Mesenchymal stem cell (in vitro differentiated cells and primary cell): ENCODE data around the gene VAMP1. TPM values are rescaled to one million over a fixed set of nuclear protein-coding genes. Genes with fewer than 3 reads are reported as not detected.
A peak's percentile ranks its signal among the peaks of the same experiment; 100 is the strongest.

Experiments
- DNase-seq: peaks from one replicate; pipeline ENCODE4 v3.0.0-alpha.2; 2013
- H2AFZ ChIP-seq: one replicate; pipeline ENCODE4 v1.6.1; 2013; ENCODE audit warnings: low read depth, mild to moderate bottlenecking, control low read depth, inconsistent platforms, low read length, moderate library complexity
- H2AK5ac ChIP-seq: 2 replicates; pipeline ENCODE4 v1.6.1; 2013; ENCODE audit warnings: low read length, moderate library complexity, mild to moderate bottlenecking, inconsistent platforms; ENCODE audit not compliant: severe bottlenecking
- H2BK120ac ChIP-seq: one replicate; pipeline ENCODE4 v1.6.1; 2013; ENCODE audit warnings: low read depth, mild to moderate bottlenecking, inconsistent platforms, low read length, moderate library complexity
- H2BK12ac ChIP-seq, 2 experiments: one replicate each; pipeline ENCODE4 v1.6.1; 2013; ENCODE audit warnings: inconsistent platforms in 2 of 2, low read length in 2 of 2, mild to moderate bottlenecking in 2 of 2, moderate library complexity in 2 of 2, control low read depth in 1 of 2
- H2BK15ac ChIP-seq: one replicate; pipeline ENCODE4 v1.6.1; 2013; ENCODE audit warnings: mild to moderate bottlenecking, low read depth, inconsistent platforms; ENCODE audit not compliant: poor library complexity, severe bottlenecking
- H2BK5ac ChIP-seq: 2 replicates; pipeline ENCODE4 v1.6.1; 2013; ENCODE audit warnings: low read depth, mild to moderate bottlenecking, low read length, control low read depth, inconsistent platforms; ENCODE audit not compliant: poor library complexity, severe bottlenecking
- H3K14ac ChIP-seq, 2 experiments: one replicate each; pipeline ENCODE4 v1.6.1; 2013; ENCODE audit warnings: inconsistent platforms in 2 of 2, low read length in 2 of 2, control low read depth in 1 of 2, mild to moderate bottlenecking in 1 of 2, moderate library complexity in 1 of 2
- H3K18ac ChIP-seq, 2 experiments: one replicate each; pipeline ENCODE4 v1.6.1; 2013; ENCODE audit warnings: inconsistent platforms in 2 of 2, low read length in 2 of 2, control low read depth in 1 of 2, low read depth in 1 of 2, mild to moderate bottlenecking in 1 of 2
- H3K23ac ChIP-seq, 2 experiments: one replicate each; pipeline ENCODE4 v1.6.1; 2013; ENCODE audit warnings: inconsistent platforms in 2 of 2, low read length in 2 of 2, mild to moderate bottlenecking in 2 of 2, moderate library complexity in 2 of 2, control low read depth in 1 of 2
- H3K27ac ChIP-seq: 2 replicates; pipeline ENCODE4 v1.5.1; 2013; ENCODE audit warnings: mild to moderate bottlenecking, moderate library complexity, low read length, control low read depth, inconsistent platforms; ENCODE audit not compliant: poor library complexity, severe bottlenecking
- H3K27me3 ChIP-seq, 2 experiments: 2 replicates each; pipeline versions ENCODE4 v1.6.1 to v1.7.0; 2013; ENCODE audit warnings: low read length in 2 of 2, mild to moderate bottlenecking in 2 of 2, moderate library complexity in 2 of 2, control low read depth in 1 of 2, inconsistent platforms in 1 of 2; ENCODE audit not compliant: control insufficient read depth in 1 of 2, insufficient read depth in 1 of 2
- H3K36me3 ChIP-seq, 2 experiments: 2 replicates each; pipeline versions ENCODE4 v1.6.1 to v1.7.0; 2013; ENCODE audit warnings: low read length in 2 of 2, control low read depth in 1 of 2, inconsistent platforms in 1 of 2, low read depth in 1 of 2, mild to moderate bottlenecking in 1 of 2; ENCODE audit not compliant: insufficient read depth in 2 of 2, control insufficient read depth in 1 of 2
- H3K4ac ChIP-seq, 2 experiments: one replicate each; pipeline ENCODE4 v1.6.1; 2013; ENCODE audit warnings: inconsistent platforms in 2 of 2, low read length in 2 of 2, mild to moderate bottlenecking in 2 of 2, moderate library complexity in 2 of 2, control low read depth in 1 of 2, low read depth in 1 of 2
- H3K4me1 ChIP-seq: 2 replicates; pipeline ENCODE4 v1.6.1; 2013; ENCODE audit warnings: low read depth, low read length, control low read depth; ENCODE audit not compliant: control insufficient read depth, insufficient read depth
- H3K4me2 ChIP-seq: 2 replicates; pipeline ENCODE4 v1.6.1; 2013; ENCODE audit warnings: low read length, mild to moderate bottlenecking, inconsistent platforms; ENCODE audit not compliant: poor library complexity, severe bottlenecking
- H3K4me3 ChIP-seq, 2 experiments: 2 replicates each; pipeline versions ENCODE4 v1.5.1 to v1.7.0; 2013; ENCODE audit warnings: low read length in 2 of 2, mild to moderate bottlenecking in 2 of 2, control low read depth in 1 of 2, low read depth in 1 of 2; ENCODE audit not compliant: insufficient read depth in 1 of 2
- H3K79me1 ChIP-seq: replicated peaks from 2 replicates; pipeline ENCODE4 v1.6.1; 2013; ENCODE audit warnings: mild to moderate bottlenecking, control low read depth, low read length, inconsistent platforms; ENCODE audit not compliant: poor library complexity, severe bottlenecking
- H3K9ac ChIP-seq: 2 replicates; pipeline ENCODE4 v1.7.0; 2013; ENCODE audit warnings: mild to moderate bottlenecking, low read length, moderate library complexity
- H3K9me3 ChIP-seq: 2 replicates; pipeline ENCODE4 v1.7.0; 2013; ENCODE audit warnings: mild to moderate bottlenecking, low read length; ENCODE audit not compliant: control insufficient read depth
- H4K8ac ChIP-seq: one replicate; pipeline ENCODE4 v1.6.1; 2013; ENCODE audit warnings: inconsistent platforms, mild to moderate bottlenecking, low read length, moderate library complexity
- H4K91ac ChIP-seq: one replicate; pipeline ENCODE4 v1.6.1; 2013; ENCODE audit warnings: mild to moderate bottlenecking, low read length, inconsistent platforms
- WGBS: methylation state at CpG from one replicate; pipeline ENCODE4 v1.1.7; 2013; ENCODE audit warnings: mixed read lengths; 5-methylcytosine and 5-hydroxymethylcytosine counted together
- polyA plus RNA-seq, 2 experiments: library from polyadenylated mRNA; stranded (reverse); fragments of 200-250 nt; gene quantifications; one replicate each; pipeline ENCODE4 v1.2.3, GENCODE V29; 2013

VAMP1 gene, protein sequence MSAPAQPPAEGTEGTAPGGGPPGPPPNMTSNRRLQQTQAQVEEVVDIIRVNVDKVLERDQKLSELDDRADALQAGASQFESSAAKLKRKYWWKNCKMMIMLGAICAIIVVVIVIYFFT
- polyA plus RNA-seq (2013, experiment 1 of 2): 8.0 TPM
- polyA plus RNA-seq (2013, experiment 2 of 2): 8.6 TPM

GRCh38 chr12:6470375-6471163 is at the start of gene VAMP1:
TSS of gene VAMP1 (minus strand) at chr12:6470677. CDS start at chr12:6470531, 146 bp downstream.
- Histone ChIP-seq H3K36me3 (peaks cover 7 to 11% of the 10 kb centered on the region in 2 experiments), H3K4me3 (peak within 1 kb of the TSS; percentile 65 to 90), H4K91ac (peak within 1 kb of the TSS; percentile 78), H3K23ac (no peak within 1 kb of the TSS), H3K27me3 (no peaks in the 10 kb centered on the region), H3K27ac (peak within 1 kb of the TSS; percentile 92), H3K4me1 (peaks cover 7% of the 10 kb centered on the region), H2BK15ac (peak within 1 kb of the TSS; percentile 31), H3K9me3 (no peaks in the 10 kb centered on the region), H3K79me1 (peaks cover 15% of the 10 kb centered on the region), H2BK120ac (peak within 1 kb of the TSS; percentile 68), H3K9ac (peak within 1 kb of the TSS; percentile 89), H2AK5ac (peak within 1 kb of the TSS; percentile 22), H3K14ac (peak within 1 kb of the TSS in 1 of 2 experiments; percentile 89), H3K4me2 (peak within 1 kb of the TSS; percentile 88), H2AFZ (peak within 1 kb of the TSS; percentile 62), H3K4ac (peak within 1 kb of the TSS in 1 of 2 experiments; percentile 86), H4K8ac (peak within 1 kb of the TSS; percentile 75), H2BK12ac (peak within 1 kb of the TSS; percentile 50 to 63), H3K18ac (peak within 1 kb of the TSS; percentile 79 to 81), H2BK5ac (peak within 1 kb of the TSS; percentile 84)
- under 1% methylated on average over 64 of the region's 69 CpGs for WGBS
- DNase-seq: peak; percentile 99

GRCh38 chr12:6520186-6520585 is 49.7 kb upstream of the VAMP1 start:
- no peaks in the 10 kb centered on the region for H3K27me3 ChIP-seq
- H3K4ac ChIP-seq: no peak overlapping the region
- no peak overlapping the region for H3K18ac ChIP-seq

DNA sequence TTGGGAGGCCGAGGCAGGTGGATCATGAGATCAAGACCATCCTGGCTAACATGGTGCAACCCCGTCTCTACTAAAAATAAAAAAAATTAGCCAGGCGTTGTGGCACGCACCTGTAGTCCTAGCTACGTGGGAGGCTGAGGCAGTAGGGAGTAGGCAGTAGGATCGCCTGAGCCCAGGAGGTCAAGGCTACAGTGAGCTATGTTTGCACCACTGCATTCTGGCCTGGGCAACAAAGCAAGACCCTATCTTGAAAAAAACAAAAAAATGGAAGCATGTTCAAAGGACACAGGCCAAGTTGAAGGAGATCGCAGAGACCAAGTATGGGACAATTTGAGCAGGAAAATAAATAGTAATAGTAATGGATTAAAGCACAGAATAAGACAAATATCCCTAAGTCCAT is 37.6 kb upstream of the VAMP1 start:
- H4K91ac ChIP-seq: peak overlapping the region; percentile 18
- H3K4me2 ChIP-seq: no peak overlapping the region
- no peaks in the 10 kb centered on the region for H3K27me3 ChIP-seq
- H2AK5ac ChIP-seq: peak overlapping the region; percentile 43
- no peak overlapping the region for H3K4me3 ChIP-seq
- peak overlapping the region; percentile 84 for H2BK5ac ChIP-seq
- H2BK120ac ChIP-seq: peak overlapping the region; percentile 77
- peak overlapping the region; percentile 34 to 54 for H3K18ac ChIP-seq
- H3K79me1 ChIP-seq: peaks cover 36% of the 10 kb centered on the region
- H3K4ac ChIP-seq: peak overlapping the region in 1 of 2 experiments; percentile 80
- H3K27ac ChIP-seq: peak overlapping the region; percentile 86
- no peak overlapping the region for H2BK15ac ChIP-seq
- peak overlapping the region in 1 of 2 experiments; percentile 20 for H2BK12ac ChIP-seq
- DNase-seq: no peak
- H3K9me3 ChIP-seq: no peaks in the 10 kb centered on the region
- peaks cover 5% of the 10 kb centered on the region for H3K4me1 ChIP-seq
- H2AFZ ChIP-seq: no peak overlapping the region
- WGBS: 83% methylated on average over 7 of the region's 7 CpGs
- H3K23ac ChIP-seq: no peak overlapping the region
- peaks cover 18 to 42% of the 10 kb centered on the region in 2 experiments for H3K36me3 ChIP-seq
- H3K14ac ChIP-seq: no peak overlapping the region
- H3K9ac ChIP-seq: no peak overlapping the region
- no peak overlapping the region for H4K8ac ChIP-seq

More at GRCh38 chr12:6520186-6520585, 49.7 kb upstream of the VAMP1 start:
- H2BK12ac ChIP-seq: no peak overlapping the region
- no peak overlapping the region for H2BK5ac ChIP-seq
- no peak overlapping the region for H4K8ac ChIP-seq
- H3K9ac ChIP-seq: no peak overlapping the region
- 96% methylated on average over 2 of the region's 3 CpGs for WGBS
- H3K4me1 ChIP-seq: no peaks in the 10 kb centered on the region
- H3K27ac ChIP-seq: no peak overlapping the region
- no peak overlapping the region for H3K23ac ChIP-seq
- no peak for DNase-seq
- no peak overlapping the region for H2BK120ac ChIP-seq
- no peak overlapping the region for H2BK15ac ChIP-seq
- no peak overlapping the region for H3K4me2 ChIP-seq
- peaks cover 21% of the 10 kb centered on the region for H3K79me1 ChIP-seq
- H3K36me3 ChIP-seq: peaks cover 61 to 82% of the 10 kb centered on the region in 2 experiments
- no peak overlapping the region for H2AK5ac ChIP-seq
- no peak overlapping the region for H3K14ac ChIP-seq
- H3K4me3 ChIP-seq: no peak overlapping the region
- H3K9me3 ChIP-seq: no peaks in the 10 kb centered on the region
- no peak overlapping the region for H4K91ac ChIP-seq
- H2AFZ ChIP-seq: no peak overlapping the region
